ENCODE measurements around the gene NFAM1.

NFAM1 gene

GRCh38 chr22:42432818-42433217, 615 bp upstream of the NFAM1 start:
- CTCF ChIA-PET, result interaction anchor here (3.2 to 3.4 kb wide), 2 partner anchors 11 to 263 kb away, joined by 15 to 19 read pairs; no protein-coding TSS in a partner anchor
- Histone ChIP-seq H3K36me3 (ENCODE audit: control insufficient read depth in 2 of 2, insufficient read depth in 1 of 2, low read length in 2 of 2) (no peaks in the 10 kb centered on the region), H3K9me3 (ENCODE audit: control insufficient read depth, insufficient read depth, low read depth, low read length) (no peaks in the 10 kb centered on the region), H3K4me3 (ENCODE audit: low read depth, low read length) (no peak overlapping the region), H3K27ac (ENCODE audit: extremely low read depth, low read depth, low read length) (no peak overlapping the region), H3K4me1 (ENCODE audit: control insufficient read depth, insufficient read depth, low read length) (peaks cover 9% of the 10 kb centered on the region; the same call in 1 of the 2 replicates)
- 0 out of 2 replicates have a peak, but pooled peaks have one; percentile 28 for TF ChIP-seq GLIS1 (tag by site-specific recombination; IDR thresholded peaks at IDR 0.05)
- no peak for TF ChIP-seq ZFHX2 (tag by site-specific recombination; conservative IDR thresholded peaks at IDR 0.05)
- POLR2A ChIA-PET, result no interaction called here

- H3K4me1 ChIP-seq (ENCODE audit: control insufficient read depth, insufficient read depth, low read length), result peaks cover 9% of the 10 kb centered on the region; the same call in 1 of the 2 replicates
These were observed 693 bp downstream of the NFAM1 start for GRCh38 chr22:42431401-42432019.

DNA sequence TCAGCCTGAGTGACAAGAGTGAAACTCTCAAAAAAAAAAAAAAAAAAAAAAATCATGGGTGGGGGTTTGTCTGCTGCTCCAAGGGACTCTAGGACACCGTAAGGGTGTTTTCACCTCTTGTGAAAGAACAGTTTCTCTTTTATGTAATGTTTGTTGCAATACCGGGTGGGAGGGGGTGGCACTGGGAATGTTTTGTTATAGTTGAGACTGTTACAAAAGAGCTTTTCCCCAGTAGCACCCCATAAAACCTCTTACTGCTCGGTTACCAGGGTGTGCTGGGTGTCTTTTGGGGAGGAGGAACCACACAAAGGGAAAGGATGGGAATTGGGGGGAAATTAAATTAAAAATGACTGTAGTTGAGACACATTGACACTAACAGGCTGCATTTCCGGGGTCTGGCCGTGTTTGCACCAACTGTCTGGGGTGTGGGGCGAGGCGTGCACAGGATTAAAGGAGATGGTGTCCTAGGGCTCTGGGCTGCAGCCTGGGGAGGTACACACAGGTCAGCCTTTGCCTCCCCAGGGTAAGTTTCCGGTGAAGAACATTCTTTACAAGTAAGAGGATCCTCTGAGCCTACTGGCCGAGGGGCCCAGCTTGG, 1.6 kb downstream of the NFAM1 start:
- Histone ChIP-seq H3K4me3 (ENCODE audit: low read depth, low read length) (no peak overlapping the region), H3K36me3 (ENCODE audit: control insufficient read depth in 2 of 2, insufficient read depth in 1 of 2, low read length in 2 of 2) (no peaks in the 10 kb centered on the region), H3K27ac (ENCODE audit: extremely low read depth, low read depth, low read length) (no peak overlapping the region), H3K9me3 (ENCODE audit: control insufficient read depth, insufficient read depth, low read depth, low read length) (no peaks in the 10 kb centered on the region), H3K4me1 (ENCODE audit: control insufficient read depth, insufficient read depth, low read length) (peaks cover 9% of the 10 kb centered on the region; the same call in 1 of the 2 replicates)
- POLR2A ChIA-PET, result no interaction called here
- CTCF ChIA-PET, result interaction anchor here (0.6 to 1.5 kb wide), 3 partner anchors 130 to 272 kb away, joined by 3 to 4 read pairs (median 3); no protein-coding TSS in a partner anchor
- TF ChIP-seq ZNF600 (tag by site-specific recombination; IDR thresholded peaks at IDR 0.05), result no peak
- no peak for TF ChIP-seq GLIS2 (tag by site-specific recombination; IDR thresholded peaks at IDR 0.05)
- TF ChIP-seq ZNF2 (tag by site-specific recombination; IDR thresholded peaks at IDR 0.05), result no peak
- TF ChIP-seq ZNF510 (tag by site-specific recombination; IDR thresholded peaks at IDR 0.05; ENCODE audit: insufficient replicate concordance), result no peak
- no peak for TF ChIP-seq ZNF747 (tag by site-specific recombination; IDR thresholded peaks at IDR 0.05)
- no peak for TF ChIP-seq ZFHX2 (tag by site-specific recombination; conservative IDR thresholded peaks at IDR 0.05)

More at GRCh38 chr22:42431401-42432019, 693 bp downstream of the NFAM1 start:
- CTCF ChIA-PET, result interaction anchor here (0.8 to 1.5 kb wide), 2 partner anchors 15 to 262 kb away, joined by 3 to 4 read pairs; no protein-coding TSS in a partner anchor
- POLR2A ChIA-PET, result interaction anchor here (0.6 kb wide), 2 partner anchors 15 to 121 kb away, joined by 4 to 5 read pairs; no protein-coding TSS in a partner anchor
- no peaks in the 10 kb centered on the region for H3K9me3 ChIP-seq (ENCODE audit: control insufficient read depth, insufficient read depth, low read depth, low read length)
- no peaks in the 10 kb centered on the region for H3K36me3 ChIP-seq (ENCODE audit: control insufficient read depth in 2 of 2, insufficient read depth in 1 of 2, low read length in 2 of 2)
- TF ChIP-seq CTCF (tag by site-specific recombination; IDR thresholded peaks at IDR 0.05) (no peak), ZNF521 (tag by site-specific recombination; IDR thresholded peaks at IDR 0.05) (no peak), ZNF747 (tag by site-specific recombination; IDR thresholded peaks at IDR 0.05) (no peak), IKZF3 (tag by site-specific recombination; IDR thresholded peaks at IDR 0.05) (no peak), ZBTB8A (tag by site-specific recombination; IDR thresholded peaks at IDR 0.05) (no peak), SETDB1 (IDR thresholded peaks at IDR 0.05; ENCODE audit: insufficient read length, low read length) (no peak), ZSCAN30 (tag by site-specific recombination; IDR thresholded peaks at IDR 0.05) (no peak), ZNF791 (tag by site-specific recombination; IDR thresholded peaks at IDR 0.05) (no peak), OSR2 (tag by site-specific recombination; IDR thresholded peaks at IDR 0.05) (no peak), TRIM28 (IDR thresholded peaks at IDR 0.05; ENCODE audit: borderline replicate concordance, low read length) (no peak), ZNF837 (tag by site-specific recombination; IDR thresholded peaks at IDR 0.05) (no peak), ZNF324 (tag by site-specific recombination; IDR thresholded peaks at IDR 0.05) (no peak), TCF7L2 (IDR thresholded peaks at IDR 0.05; ENCODE audit: borderline replicate concordance, low read depth, low read length) (no peak), ZNF629 (tag by site-specific recombination; IDR thresholded peaks at IDR 0.05) (no peak)
- TF ChIP-seq, protein P1, sequence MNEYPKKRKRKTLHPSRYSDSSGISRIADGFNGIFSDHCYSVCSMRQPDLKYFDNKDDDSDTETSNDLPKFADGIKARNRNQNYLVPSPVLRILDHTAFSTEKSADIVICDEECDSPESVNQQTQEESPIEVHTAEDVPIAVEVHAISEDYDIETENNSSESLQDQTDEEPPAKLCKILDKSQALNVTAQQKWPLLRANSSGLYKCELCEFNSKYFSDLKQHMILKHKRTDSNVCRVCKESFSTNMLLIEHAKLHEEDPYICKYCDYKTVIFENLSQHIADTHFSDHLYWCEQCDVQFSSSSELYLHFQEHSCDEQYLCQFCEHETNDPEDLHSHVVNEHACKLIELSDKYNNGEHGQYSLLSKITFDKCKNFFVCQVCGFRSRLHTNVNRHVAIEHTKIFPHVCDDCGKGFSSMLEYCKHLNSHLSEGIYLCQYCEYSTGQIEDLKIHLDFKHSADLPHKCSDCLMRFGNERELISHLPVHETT (tag by site-specific recombination; IDR thresholded peaks at IDR 0.05), result no peak
- TF ChIP-seq, protein P2, sequence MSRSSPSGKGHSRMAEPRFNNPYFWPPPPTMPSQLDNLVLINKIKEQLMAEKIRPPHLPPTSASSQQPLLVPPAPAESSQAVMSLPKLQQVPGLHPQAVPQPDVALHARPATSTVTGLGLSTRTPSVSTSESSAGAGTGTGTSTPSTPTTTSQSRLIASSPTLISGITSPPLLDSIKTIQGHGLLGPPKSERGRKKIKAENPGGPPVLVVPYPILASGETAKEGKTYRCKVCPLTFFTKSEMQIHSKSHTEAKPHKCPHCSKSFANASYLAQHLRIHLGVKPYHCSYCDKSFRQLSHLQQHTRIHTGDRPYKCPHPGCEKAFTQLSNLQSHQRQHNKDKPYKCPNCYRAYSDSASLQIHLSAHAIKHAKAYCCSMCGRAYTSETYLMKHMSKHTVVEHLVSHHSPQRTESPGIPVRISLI (tag by site-specific recombination; IDR thresholded peaks at IDR 0.05), result no peak
- H3K4me3 ChIP-seq (ENCODE audit: low read depth, low read length), result no peak overlapping the region
- no peak overlapping the region for H3K27ac ChIP-seq (ENCODE audit: extremely low read depth, low read depth, low read length)

Data from HEK293 (cell line).